Suppressor macrophage treated with lipopolysaccharide for 1 hour (primary cell): Measurements from ENCODE around the gene WNT3.

ENCODE experiments used
- DNase-seq, 3 donors: peaks; one replicate each; pipeline ENCODE4 v3.0.0-alpha.2; 2020 to 2022

Gene WNT3

GRCh38 chr17:46727572-46728348, 90.7 kb downstream of the WNT3 start:
- DNase-seq = no peak

- no peak for DNase-seq
Measured at GRCh38 chr17:46726206-46726605, 92.3 kb downstream of the WNT3 start.

- no peak for DNase-seq
Measured at GRCh38 chr17:46722662-46723285, 95.7 kb downstream of the WNT3 start.

- DNase-seq = no peak
Measured at GRCh38 chr17:46720408-46720807, 98.1 kb downstream of the WNT3 start.

- no peak for DNase-seq
Measured at GRCh38 chr17:46719891-46720290, 98.6 kb downstream of the WNT3 start.

- DNase-seq = no peak
Measured at GRCh38 chr17:46717999-46718398, 100.5 kb downstream of the WNT3 start.
